Left lobe of liver (tissue), 2 donors: ENCODE measurements around the gene FBXL20. TPM values are rescaled to one million over a fixed set of nuclear protein-coding genes. Genes with fewer than 3 reads are reported as not detected.
A peak's percentile ranks its signal among the peaks of the same experiment; 100 is the strongest.
"Not testable (repeated sequence)": the region's sequence is repeated elsewhere in the genome, so short reads cannot be mapped to it uniquely, and the experiment has no call there.

Experiments
- ATAC-seq: fragments of 200-7000 bp; cut with Tn5 transposase; one replicate; pipeline ENCODE4 v1.9.1; 2020; ENCODE audit warnings: mild to moderate bottlenecking, moderate library complexity
- DNase-seq: peaks from one replicate; pipeline ENCODE4 v3.0.0-alpha.2; 2020; ENCODE audit warnings: low spot score
- total RNA-seq: library from RNA; stranded (reverse); gene quantifications from one replicate; pipeline ENCODE4 v1.2.1, GENCODE V29; 2021
- donor health status: DM: no; HTN: no; CAD: no; lungs with moderate emphysema.
- donor health status: DM: no; HTN: yes; CAD: no.

FBXL20 gene
- total RNA-seq, 1 donor from 2014 or later, result 9.0 TPM

DNA sequence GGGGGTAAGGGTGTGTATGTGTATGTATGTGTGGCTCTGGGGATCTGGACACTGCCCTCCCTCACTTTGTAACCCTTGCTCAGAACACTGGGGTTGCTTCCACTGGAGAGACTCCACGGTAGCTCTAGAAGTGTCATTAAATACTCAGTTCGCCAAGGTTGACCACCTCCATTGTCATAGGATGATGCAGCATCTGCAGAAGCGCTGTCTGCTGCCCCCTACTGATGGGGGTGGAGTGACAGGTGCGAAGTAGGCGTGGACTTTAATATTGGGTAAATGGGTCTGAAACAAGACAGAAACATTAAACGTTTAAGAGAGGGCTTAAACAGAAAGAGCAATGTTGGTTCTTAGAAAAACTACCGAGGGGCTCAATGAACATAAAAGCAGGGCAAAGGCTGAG, 140.1 kb downstream of the FBXL20 start:
- ATAC-seq, result no peak
- peak; percentile 32 for DNase-seq

GRCh38 chr17:39252788-39253460, 148.5 kb downstream of the FBXL20 start:
- no peak for ATAC-seq

GRCh38 chr17:39251997-39252396, 149.4 kb downstream of the FBXL20 start:
- no peak for DNase-seq
- no peak for ATAC-seq

More at GRCh38 chr17:39252788-39253460, 148.5 kb downstream of the FBXL20 start:
- peak; percentile 18 for DNase-seq

- ATAC-seq, result not testable (repeated sequence)
- peak; percentile 18 for DNase-seq
Measured at GRCh38 chr17:39250076-39250475, 151.3 kb downstream of the FBXL20 start.

DNA sequence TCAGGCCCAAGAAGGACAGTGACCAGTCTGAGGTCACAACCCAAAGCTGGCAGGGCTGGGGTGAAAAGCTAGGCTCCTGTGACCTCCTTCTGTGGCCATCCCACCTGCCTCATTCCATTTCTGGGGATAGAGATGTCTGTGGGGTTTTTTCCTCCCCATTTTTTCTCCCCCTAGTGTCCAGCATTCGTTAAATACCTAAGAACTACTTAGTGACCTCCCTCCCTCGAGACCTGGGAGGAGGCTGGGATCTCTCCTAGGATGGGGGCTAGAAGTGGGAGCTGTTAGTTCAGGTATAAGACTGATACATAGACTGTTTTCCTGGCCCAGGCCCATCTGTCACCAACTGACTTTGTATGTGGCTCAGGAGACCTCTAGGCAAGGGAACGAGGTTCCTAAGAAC, 155.2 kb downstream of the FBXL20 start:
- DNase-seq (no peak), ATAC-seq (no peak)

DNA sequence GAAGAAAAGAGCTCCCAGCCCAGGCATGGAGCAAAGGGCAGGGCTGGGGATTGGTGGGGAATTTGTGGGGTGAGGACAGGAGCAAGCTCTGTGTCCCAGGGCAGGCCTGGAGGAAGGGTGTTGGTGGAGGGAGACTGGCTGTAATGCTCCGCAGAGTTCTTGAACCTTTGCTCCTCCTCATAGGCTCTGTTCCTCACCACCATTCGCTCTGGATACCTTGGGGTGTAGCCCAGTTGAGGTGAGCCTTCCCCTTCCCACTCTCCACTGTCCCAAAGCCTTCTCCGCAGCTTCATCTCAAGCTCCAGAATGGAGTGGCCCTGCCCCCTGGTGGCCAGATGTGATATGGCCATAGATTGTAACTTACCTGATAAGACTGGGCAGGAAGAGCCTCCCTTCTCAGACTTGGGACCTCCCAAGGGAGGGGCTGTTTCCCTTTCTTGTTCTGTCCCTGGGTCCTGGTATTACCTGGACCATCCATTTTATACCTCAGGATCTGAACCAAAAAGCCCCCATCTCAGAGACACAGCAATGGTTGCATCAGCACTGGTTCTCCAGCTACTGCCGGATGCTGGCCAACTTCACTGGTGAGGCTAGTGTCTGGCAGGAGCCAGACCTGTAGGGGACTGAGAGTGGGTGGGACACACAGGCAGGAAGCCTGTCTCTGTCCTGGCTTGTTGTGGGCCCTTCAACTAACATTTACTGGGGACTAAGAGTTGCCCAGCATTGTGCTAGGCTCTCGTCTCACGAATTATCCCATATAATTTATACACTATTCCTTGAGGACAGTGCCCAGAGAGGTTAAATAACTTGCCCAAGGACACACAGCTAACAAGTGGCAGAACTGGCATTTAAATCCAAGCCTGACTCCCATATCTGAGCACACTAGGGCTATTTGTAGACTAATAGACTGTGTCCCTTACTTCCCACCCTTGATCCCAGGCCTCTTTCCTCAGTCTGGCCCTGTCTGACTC, 156.5 kb downstream of the FBXL20 start:
- ATAC-seq (peak; percentile 96), DNase-seq (peak; percentile 81)

GRCh38 chr17:39244016-39244599, 157.3 kb downstream of the FBXL20 start:
- ATAC-seq, result no peak

GRCh38 chr17:39243155-39243554, 158.3 kb downstream of the FBXL20 start:
- DNase-seq, result no peak
- ATAC-seq, result no peak

More at GRCh38 chr17:39244016-39244599, 157.3 kb downstream of the FBXL20 start:
- no peak for DNase-seq

DNA sequence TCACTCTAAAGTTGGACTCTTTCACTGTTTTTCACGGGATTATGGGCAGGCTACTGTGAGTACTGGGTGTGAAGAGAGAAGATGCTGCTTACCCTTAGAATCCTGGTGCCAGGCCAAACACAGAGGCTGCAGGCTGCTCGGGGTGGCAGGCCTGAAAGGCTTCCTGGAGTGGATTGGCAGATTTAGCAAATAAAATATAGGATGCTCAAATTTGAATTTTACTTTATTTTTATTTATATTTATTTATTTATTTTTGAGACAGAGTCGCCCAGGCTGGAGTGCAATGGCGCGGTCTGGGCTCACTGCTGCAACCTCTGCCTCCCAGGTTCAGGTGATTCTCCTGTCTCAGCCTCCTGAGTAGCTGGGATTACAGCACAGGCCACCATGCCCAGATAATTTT, 160.8 kb downstream of the FBXL20 start:
- DNase-seq (no peak), ATAC-seq (no peak)

DNA sequence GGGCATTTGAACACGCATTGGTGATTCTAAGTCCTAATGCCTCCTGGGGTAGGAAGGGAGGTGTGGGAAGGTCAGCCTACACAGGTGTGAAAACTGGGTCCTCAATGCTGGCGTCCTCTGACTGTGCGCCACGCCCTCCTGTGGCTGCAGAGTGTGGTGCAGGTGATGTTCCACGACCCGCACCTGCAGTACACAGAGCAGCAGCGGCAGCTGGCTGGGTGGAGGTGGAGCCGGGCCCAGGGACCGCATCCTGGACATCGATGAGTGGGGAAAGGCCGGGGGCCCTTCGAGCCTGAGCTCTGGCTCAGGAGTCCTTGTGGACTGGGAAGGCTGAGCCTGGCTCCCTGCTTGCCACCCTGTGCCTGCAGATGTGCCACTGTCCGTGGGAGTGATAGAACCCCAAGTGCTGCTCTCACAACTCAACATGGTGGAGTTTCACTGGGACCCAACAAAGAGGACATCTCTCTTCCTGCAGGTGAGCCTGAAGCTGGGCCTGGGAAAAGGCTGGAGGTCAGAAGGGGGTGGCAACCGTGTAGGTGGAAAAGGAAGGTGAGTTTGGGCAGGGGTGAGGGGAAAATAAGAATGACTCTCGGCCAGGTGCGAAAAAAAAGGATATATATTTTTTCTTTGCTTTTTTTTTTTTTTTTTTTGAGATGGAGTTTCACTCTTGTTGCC, 161.6 kb downstream of the FBXL20 start:
- peak; percentile 68 for ATAC-seq
- DNase-seq, result no peak

- DNase-seq (peak; percentile 65), ATAC-seq (peak; percentile 74)
Measured at GRCh38 chr17:39238311-39238972, 163.0 kb downstream of the FBXL20 start.

DNA sequence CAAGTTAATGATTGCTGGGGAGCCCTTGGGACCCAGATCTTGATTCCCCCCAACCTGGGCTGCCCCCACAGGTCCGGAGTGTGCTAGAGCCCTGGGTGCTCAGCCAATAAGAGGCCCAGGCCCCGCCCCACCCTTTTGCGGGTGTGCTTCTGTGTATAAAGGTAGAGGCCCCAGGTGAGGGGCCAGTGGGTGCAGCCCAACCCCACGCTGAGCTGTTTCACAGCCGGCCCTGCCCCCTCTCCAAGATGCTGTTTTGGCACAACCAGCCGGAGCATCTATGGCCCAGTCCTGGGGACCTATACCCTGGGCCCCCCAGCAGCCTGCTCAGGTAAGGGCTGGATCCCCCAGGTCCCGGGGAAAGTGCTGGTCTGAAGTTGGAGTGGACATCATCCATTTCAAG, 163.8 kb downstream of the FBXL20 start:
- no peak for DNase-seq
- no peak for ATAC-seq

- DNase-seq (no peak), ATAC-seq (no peak)
Measured at GRCh38 chr17:39236981-39237441, 164.4 kb downstream of the FBXL20 start.

- ATAC-seq (no peak), DNase-seq (no peak)
Measured at GRCh38 chr17:39236450-39236927, 164.9 kb downstream of the FBXL20 start.

DNA sequence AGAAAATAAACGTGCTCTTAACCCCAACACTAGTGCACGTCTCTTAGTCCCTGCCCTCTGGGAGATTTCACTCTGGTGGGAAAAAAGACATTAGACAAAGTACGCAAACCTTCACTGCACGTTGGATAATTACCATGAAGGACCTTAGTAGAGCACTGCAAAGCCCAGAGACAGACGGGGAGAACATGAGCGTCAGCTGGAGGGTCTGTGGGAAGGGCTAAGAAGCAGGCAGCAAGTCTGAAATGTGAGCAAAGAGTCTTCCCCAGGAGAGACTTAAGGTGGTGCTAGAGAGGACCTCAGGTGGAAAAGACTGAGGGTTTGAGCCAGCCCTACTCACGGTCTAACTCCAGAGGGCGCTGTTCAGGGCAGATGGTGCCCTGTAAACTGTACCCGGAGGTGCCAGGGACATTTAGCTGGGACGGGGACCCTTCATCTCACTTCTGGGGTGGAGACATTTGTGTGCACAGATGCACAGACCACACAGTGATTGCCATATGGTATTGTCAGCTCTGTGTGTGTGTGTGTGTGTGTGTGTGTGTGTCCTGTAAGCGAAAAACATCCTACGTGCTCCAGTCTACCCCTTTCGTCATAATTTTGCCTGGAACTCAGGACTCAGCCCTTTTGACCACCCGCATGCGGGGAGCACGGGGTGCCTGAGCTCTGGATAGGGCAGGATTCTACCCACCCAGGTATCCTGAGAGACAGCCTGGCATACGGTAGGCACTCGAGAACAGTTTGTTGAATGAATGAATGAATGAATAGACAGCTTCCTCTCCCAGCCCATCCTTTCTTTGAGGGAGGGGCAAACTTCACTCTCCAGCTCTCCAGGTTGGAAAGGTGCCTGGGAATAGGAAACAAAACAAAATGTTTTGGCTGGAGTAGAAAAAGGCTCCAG, 165.6 kb downstream of the FBXL20 start:
- DNase-seq (no peak), ATAC-seq (peak; percentile 55)

- peak; percentile 74 for ATAC-seq
Measured at GRCh38 chr17:39231591-39232551, 169.6 kb downstream of the FBXL20 start.

DNA sequence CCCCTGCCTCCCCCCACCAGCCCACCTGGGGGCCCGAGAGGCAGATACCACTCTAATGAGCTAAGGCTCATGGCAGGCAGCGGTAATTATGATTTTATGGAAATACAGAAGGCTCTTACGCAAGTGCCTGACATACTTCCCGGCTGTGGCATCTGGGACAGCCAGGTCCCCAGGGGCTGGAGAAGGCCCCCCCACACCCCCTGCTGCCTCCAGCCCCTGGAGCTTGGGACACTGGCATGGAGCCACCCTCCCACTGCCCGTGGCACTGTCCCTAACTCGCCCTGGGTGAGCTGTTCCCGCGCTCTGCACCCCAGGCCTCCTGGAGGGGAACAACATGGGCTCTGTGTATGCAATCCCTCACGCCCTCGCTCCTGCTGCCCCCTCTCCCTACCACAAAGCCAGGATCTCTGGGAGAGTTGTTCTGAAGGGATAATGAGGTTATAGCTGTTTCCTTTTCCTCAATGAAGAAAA, 170.3 kb downstream of the FBXL20 start:
- ATAC-seq, result no peak

More at GRCh38 chr17:39231591-39232551, 169.6 kb downstream of the FBXL20 start:
- no peak for DNase-seq

DNA sequence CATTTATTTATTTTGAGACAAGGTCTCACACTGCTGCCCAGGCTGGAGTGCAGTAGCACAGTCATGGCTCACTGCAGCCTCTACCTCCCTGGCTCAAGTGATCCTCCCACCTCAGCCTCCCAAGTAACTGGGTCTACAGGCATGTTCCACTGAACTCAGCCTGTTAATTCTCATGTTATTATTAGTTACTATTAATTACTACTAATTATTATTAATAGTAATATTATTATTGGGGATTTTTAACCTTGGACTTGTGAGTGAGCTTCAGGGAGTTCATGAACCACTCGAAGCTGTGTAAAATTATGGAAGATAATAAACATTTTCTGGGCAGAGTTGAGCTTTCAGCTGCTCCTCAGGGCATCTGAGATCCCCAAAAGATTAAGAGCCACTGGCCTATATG, 171.1 kb downstream of the FBXL20 start:
- ATAC-seq (no peak), DNase-seq (no peak)

More for the DNA sequence above, 170.3 kb downstream of the FBXL20 start:
- no peak for DNase-seq
